ENCODE results near the gene KSR2.

DNA sequence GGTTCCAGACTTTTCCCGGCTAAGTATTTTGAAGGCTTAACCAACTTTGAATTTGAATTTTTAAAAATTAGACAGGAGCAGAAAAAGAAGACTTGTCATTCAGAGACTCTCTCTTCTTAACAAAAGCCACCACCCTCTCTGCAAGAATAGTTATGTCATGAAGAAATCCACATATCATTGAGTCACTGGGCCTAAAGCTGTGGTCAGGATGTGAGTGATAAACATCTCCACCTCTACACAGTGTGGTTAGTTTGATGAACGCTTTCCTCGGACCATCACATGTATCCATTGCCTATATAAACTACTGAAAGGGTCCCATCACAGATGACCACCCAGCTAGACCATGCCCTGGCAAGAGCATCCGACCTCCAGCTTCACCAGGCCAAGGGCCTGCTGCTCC lies 226.1 kb downstream of the KSR2 start:
- TF ChIP-seq GATA2 (IDR thresholded peaks at IDR 0.05; ENCODE audit: low read depth, low read length) (no peak), GATA3 (IDR thresholded peaks at IDR 0.05; ENCODE audit: low read depth, low read length) (no peak)
